Measurements from ENCODE around the gene TP53TG5. TPM values are rescaled to one million over a fixed set of nuclear protein-coding genes. Genes with fewer than 3 reads are reported as not detected.

The TP53TG5 gene
- total RNA-seq, 1 donor from 2014 or later: 0.80 TPM

GRCh38 chr20:45407067-45407745 lies 29.1 kb upstream of the TP53TG5 start:
- peaks cover 68% of the 10 kb centered on the region for H3K4me1 ChIP-seq
- no peaks in the 10 kb centered on the region for H3K27me3 ChIP-seq (ENCODE audit: low read depth)
- no peaks in the 10 kb centered on the region for H3K9me3 ChIP-seq (replicated peaks)
- H3K4me3 ChIP-seq: peak overlapping the region; percentile 98
- TF ChIP-seq CTCF (IDR thresholded peaks at IDR 0.05; ENCODE audit: borderline replicate concordance): no peak
- DNase-seq: peak; percentile 65
- intact Hi-C loops (cut with micrococcal nuclease): no loop called here
- peak overlapping the region; percentile 100 for H3K27ac ChIP-seq (replicated peaks)
- H3K36me3 ChIP-seq: peaks cover 35% of the 10 kb centered on the region

GRCh38 chr20:45406260-45407066 lies 28.3 kb upstream of the TP53TG5 start:
- H3K27me3 ChIP-seq (ENCODE audit: low read depth): no peaks in the 10 kb centered on the region
- peak; percentile 25 for TF ChIP-seq CTCF (IDR thresholded peaks at IDR 0.05; ENCODE audit: borderline replicate concordance)
- H3K4me3 ChIP-seq: peak overlapping the region; percentile 98
- peak overlapping the region; percentile 100 for H3K27ac ChIP-seq (replicated peaks)
- peak; percentile 87 for DNase-seq
- peaks cover 32% of the 10 kb centered on the region for H3K36me3 ChIP-seq
- peaks cover 63% of the 10 kb centered on the region for H3K4me1 ChIP-seq
- intact Hi-C loops (cut with micrococcal nuclease): no loop called here
- H3K9me3 ChIP-seq (replicated peaks): no peaks in the 10 kb centered on the region

GRCh38 chr20:45405571-45406259 lies 27.6 kb upstream of the TP53TG5 start:
- H3K4me1 ChIP-seq: peaks cover 55% of the 10 kb centered on the region
- H3K36me3 ChIP-seq: peaks cover 27% of the 10 kb centered on the region
- H3K4me3 ChIP-seq: peak overlapping the region; percentile 98
- peak overlapping the region; percentile 100 for H3K27ac ChIP-seq (replicated peaks)
- H3K9me3 ChIP-seq (replicated peaks): peaks cover 6% of the 10 kb centered on the region
- TF ChIP-seq CTCF (IDR thresholded peaks at IDR 0.05; ENCODE audit: borderline replicate concordance): no peak
- H3K27me3 ChIP-seq (ENCODE audit: low read depth): no peaks in the 10 kb centered on the region
- DNase-seq: peak; percentile 60
- intact Hi-C loops (cut with micrococcal nuclease): no loop called here

- peaks cover 20% of the 10 kb centered on the region for H3K36me3 ChIP-seq
- peaks cover 43% of the 10 kb centered on the region for H3K4me1 ChIP-seq
- H3K27me3 ChIP-seq (ENCODE audit: low read depth): no peaks in the 10 kb centered on the region
- intact Hi-C loops (cut with micrococcal nuclease): no loop called here
- H3K9me3 ChIP-seq (replicated peaks): peaks cover 12% of the 10 kb centered on the region
- no peak for TF ChIP-seq CTCF (IDR thresholded peaks at IDR 0.05; ENCODE audit: borderline replicate concordance)
- DNase-seq: no peak
- no peak overlapping the region for H3K4me3 ChIP-seq
- H3K27ac ChIP-seq (replicated peaks): peak overlapping the region; percentile 19
These were observed 26.3 kb upstream of the TP53TG5 start for GRCh38 chr20:45404438-45404837.

- no peak for TF ChIP-seq CTCF (IDR thresholded peaks at IDR 0.05; ENCODE audit: borderline replicate concordance)
- intact Hi-C loops (cut with micrococcal nuclease): no loop called here
- no peak overlapping the region for H3K27ac ChIP-seq (replicated peaks)
- H3K9me3 ChIP-seq (replicated peaks): peaks cover 12% of the 10 kb centered on the region
- no peak for DNase-seq
- H3K36me3 ChIP-seq: peaks cover 8% of the 10 kb centered on the region
- no peak overlapping the region for H3K4me3 ChIP-seq
- H3K27me3 ChIP-seq (ENCODE audit: low read depth): no peaks in the 10 kb centered on the region
- peaks cover 28% of the 10 kb centered on the region for H3K4me1 ChIP-seq
These were observed 24.8 kb upstream of the TP53TG5 start for GRCh38 chr20:45402946-45403345.

Data from left ventricle myocardium inferior (tissue), 1 donor.